GM10266 (cell line): ENCODE data around the gene TRPC4.

ENCODE experiments used
- DNase-seq: peaks from one replicate; pipeline ENCODE4 v3.0.0; 2012; ENCODE audit errors: extremely low spot score
- TF ChIP-seq, protein P1 (sequence below): IDR thresholded peaks from 2 replicates; pipeline ENCODE4 v1.5.1; 2012; ENCODE audit warnings: mild to moderate bottlenecking, low read depth; ENCODE audit not compliant: control insufficient read depth, insufficient read depth; ENCODE audit errors: missing control alignments

Gene TRPC4

DNA sequence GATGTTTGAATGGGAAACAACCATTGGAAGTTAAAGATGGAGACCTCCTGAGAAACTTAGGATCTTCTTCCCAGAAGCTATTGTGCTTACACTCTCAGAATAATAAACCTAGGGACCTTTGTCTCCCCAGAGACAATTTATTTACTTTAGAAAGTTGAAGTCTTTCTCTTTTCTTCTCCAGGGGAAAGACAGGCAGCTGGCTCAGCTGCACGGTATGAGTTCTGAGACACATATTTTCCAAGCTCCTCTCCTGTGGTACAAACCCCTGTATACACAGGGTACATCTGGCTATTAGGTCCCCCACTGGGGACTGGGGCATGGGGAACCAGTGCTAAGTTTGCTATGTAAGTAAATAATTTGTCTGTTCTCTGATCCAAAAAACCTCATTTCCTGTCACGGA lies 203.5 kb downstream of the TRPC4 start:
- DNase-seq: no peak
- TF ChIP-seq, protein P1, sequence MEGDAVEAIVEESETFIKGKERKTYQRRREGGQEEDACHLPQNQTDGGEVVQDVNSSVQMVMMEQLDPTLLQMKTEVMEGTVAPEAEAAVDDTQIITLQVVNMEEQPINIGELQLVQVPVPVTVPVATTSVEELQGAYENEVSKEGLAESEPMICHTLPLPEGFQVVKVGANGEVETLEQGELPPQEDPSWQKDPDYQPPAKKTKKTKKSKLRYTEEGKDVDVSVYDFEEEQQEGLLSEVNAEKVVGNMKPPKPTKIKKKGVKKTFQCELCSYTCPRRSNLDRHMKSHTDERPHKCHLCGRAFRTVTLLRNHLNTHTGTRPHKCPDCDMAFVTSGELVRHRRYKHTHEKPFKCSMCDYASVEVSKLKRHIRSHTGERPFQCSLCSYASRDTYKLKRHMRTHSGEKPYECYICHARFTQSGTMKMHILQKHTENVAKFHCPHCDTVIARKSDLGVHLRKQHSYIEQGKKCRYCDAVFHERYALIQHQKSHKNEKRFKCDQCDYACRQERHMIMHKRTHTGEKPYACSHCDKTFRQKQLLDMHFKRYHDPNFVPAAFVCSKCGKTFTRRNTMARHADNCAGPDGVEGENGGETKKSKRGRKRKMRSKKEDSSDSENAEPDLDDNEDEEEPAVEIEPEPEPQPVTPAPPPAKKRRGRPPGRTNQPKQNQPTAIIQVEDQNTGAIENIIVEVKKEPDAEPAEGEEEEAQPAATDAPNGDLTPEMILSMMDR: no peak

DNA sequence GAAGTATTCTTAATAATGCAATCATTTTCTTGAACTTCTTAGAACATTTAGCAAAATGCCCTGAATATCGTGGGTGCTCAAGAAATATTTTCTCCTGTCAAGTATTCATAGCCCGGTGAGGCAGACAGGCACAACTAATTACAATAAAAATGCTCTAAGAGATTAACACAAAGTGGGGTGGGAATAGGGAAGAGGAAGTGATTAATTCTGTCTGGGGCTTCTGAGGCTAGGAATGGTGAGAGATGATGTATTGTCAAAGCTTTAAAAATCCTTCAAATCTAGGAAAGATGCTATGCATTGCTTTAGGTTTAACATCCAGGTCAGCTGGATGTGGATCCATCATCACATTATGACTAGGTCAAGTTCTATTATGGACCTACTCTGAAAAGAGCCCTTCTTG lies 204.2 kb downstream of the TRPC4 start:
- DNase-seq: no peak
- TF ChIP-seq, protein P1: no peak

DNA sequence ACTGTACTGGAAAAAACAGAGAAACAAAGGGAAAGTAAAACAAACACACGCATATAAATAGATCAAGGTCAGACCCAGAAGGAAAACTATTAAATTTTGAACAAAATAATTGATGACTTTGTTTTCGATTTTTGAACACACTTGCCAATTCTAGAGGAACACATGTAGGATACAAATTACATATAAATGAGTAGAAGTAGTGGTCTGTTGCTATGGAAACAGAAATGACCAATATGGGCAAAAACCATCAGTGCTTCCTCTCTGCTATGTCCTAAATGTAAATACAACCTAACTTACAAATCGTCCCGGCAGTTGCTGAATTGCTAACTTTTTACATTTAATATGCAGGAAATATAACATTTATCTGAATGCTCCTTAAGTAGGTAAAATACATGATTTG lies 205.8 kb downstream of the TRPC4 start:
- TF ChIP-seq, protein P1: no peak
- DNase-seq: no peak

DNA sequence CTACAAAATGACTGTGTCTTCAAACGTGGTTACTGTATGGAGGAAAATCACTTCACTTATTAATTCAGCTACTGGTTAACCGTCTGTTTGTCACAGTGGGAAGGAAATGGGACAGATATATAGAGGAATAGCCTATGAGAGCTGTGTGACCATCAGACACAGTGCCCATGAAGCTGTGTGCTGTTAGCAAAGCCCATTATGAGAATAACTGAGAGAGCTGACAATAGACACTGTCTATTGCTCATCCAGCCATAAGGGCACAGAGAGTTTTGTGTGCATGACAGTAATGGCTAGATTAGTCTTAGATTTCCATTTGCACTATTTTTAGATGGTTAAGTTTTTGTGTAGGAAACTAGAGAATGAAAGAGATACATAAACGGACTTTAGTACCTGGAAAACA lies 206.9 kb downstream of the TRPC4 start:
- TF ChIP-seq, protein P1: no peak
- no peak for DNase-seq

DNA sequence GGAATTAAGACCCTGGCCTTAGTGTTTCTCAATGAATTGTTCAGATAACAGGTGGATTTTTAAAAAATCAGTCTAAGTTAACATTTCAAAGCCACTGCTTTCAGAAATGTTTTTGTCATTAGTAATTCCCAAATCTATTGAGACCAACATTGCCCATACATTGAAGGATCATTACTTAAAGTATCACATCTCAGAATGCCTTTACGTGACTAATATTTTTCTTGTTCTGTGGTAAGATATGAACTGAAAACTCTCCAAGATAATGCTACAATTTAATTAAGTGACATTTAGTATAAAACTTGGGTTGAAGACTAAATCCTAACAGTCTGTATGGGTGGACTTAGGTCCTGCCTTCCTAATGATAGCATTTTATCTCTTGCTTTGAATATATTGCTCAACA lies 211.6 kb downstream of the TRPC4 start:
- TF ChIP-seq, protein P1: no peak
- DNase-seq: no peak

DNA sequence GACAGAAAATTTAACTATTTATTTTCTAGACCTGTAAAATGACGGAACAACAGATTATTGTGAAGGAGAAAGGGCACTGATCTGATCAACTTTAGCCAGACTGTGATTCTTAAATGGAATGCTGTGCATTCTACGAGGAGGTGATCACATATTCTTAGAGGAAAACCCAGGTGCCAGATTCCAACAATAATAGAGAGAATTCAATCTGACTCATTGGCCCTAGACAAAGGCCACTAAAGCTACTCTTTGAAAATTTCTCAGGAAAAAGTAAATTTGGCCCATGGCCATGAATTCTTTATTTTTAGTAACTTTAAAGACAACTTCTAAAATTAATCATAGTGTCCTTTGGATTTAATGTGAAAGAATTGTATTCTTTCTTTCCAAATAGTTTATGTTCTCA lies 212.4 kb downstream of the TRPC4 start:
- DNase-seq: no peak

DNA sequence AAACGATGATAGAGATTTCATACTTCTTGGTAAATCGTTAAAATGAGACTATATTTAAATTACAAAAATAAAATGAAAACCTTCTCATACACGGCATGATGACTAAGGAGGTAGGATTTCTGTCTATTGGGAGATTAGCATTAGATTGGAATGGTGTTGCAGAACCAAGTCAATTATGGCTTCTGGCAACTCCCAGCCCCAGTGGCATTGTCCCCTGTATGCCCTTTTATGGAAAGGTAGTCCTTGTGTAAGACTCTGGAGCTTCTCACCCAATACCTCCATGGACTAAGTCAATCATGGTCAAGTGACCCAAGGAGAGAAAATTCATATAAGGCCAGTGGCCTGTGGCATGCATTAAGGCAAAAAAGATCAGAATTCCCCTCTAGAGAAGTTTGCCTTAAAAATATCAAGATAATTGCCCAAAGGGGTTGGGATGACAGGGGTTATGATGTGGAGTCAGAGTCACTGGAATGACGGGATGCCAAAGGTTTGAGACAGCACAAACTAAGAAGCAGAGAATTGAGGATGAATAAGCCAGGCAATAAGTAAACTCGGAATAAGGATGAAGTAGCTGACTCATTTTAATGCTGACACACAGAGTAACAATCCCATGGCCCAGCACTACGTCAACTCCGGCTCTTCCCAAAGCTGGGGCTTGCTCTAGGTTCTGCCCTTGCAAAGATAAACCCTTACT lies 213.2 kb downstream of the TRPC4 start:
- TF ChIP-seq, protein P1: no peak

More for the DNA sequence above, 212.4 kb downstream of the TRPC4 start:
- TF ChIP-seq, protein P1: no peak

More for the DNA sequence above, 213.2 kb downstream of the TRPC4 start:
- no peak for DNase-seq
